Activated CD4-positive, alpha-beta memory T cell treated with anti-CD3 and anti-CD28 coated beads, Interleukin-2, amount 10 ng/mL, durations not matched to agents 7 days and 5 days (primary cell): Measurements from ENCODE around the gene CSF2RB. TPM values are rescaled to one million over a fixed set of nuclear protein-coding genes. Genes with fewer than 3 reads are reported as not detected.
"Not testable (repeated sequence)": the region's sequence is repeated elsewhere in the genome, so short reads cannot be mapped to it uniquely, and the experiment has no call there.

Experiments used
- CTCF ChIA-PET: fragments of 350-600 bp; sonication (Branson Sonifier 250); formaldehyde crosslinking; loops from one replicate; lab custom pipeline; 2021; ENCODE audit warnings: antibody characterized with exemption, inconsistent platforms; lab: Charles Lee
- POLR2A ChIA-PET: fragments of 350-600 bp; sonication (Branson Sonifier 250); formaldehyde crosslinking; loops from one replicate; lab custom pipeline; 2021; ENCODE audit warnings: antibody characterized with exemption; lab: Charles Lee
- DNase-seq: peaks from one replicate; pipeline ENCODE4 v3.0.0-alpha.2; 2020
- H3K27ac Mint-ChIP-seq: one replicate; pipeline ENCODE4 v1.8.0; 2021; ENCODE audit warnings: mild to moderate bottlenecking, mixed read lengths
- H3K27me3 Mint-ChIP-seq: one replicate; pipeline ENCODE4 v1.8.0; 2021; ENCODE audit warnings: mixed read lengths
- H3K36me3 Mint-ChIP-seq: one replicate; pipeline ENCODE4 v1.8.0; 2021; ENCODE audit warnings: low read depth, mixed read lengths
- H3K4me1 Mint-ChIP-seq: one replicate; pipeline ENCODE4 v1.8.0; 2021; ENCODE audit warnings: mixed read lengths
- H3K4me3 Mint-ChIP-seq: one replicate; pipeline ENCODE4 v1.8.0; 2021; ENCODE audit warnings: mild to moderate bottlenecking, mixed read lengths
- H3K9me3 Mint-ChIP-seq: one replicate; pipeline ENCODE4 v1.8.0; 2021; ENCODE audit warnings: mixed read lengths
- total RNA-seq, 2 experiments: library from RNA; stranded (reverse); gene quantifications; one replicate each; pipeline ENCODE4 v1.2.3, GENCODE V29; 2021

The CSF2RB gene
- total RNA-seq, 2 experiments from 2014 or later, result 2.3 to 3.0 TPM

GRCh38 chr22:36988075-36988832, 74.8 kb downstream of the CSF2RB start:
- Mint-ChIP-seq H3K4me1 (no peaks in the 10 kb centered on the region), H3K36me3 (peaks cover 11% of the 10 kb centered on the region), H3K9me3 (peaks cover 21% of the 10 kb centered on the region), H3K27ac (no peak overlapping the region), H3K27me3 (peaks cover 36% of the 10 kb centered on the region), H3K4me3 (no peak overlapping the region)
- ChIA-PET POLR2A (no interaction called here), CTCF (interaction anchor here (0.5 to 0.9 kb wide), 3 partner anchors 10 to 178 kb away, joined by 4 read pairs; no protein-coding TSS in a partner anchor)
- DNase-seq, result no peak

GRCh38 chr22:36989012-36989411, 75.6 kb downstream of the CSF2RB start:
- Mint-ChIP-seq H3K9me3 (peaks cover 21% of the 10 kb centered on the region), H3K36me3 (peaks cover 11% of the 10 kb centered on the region), H3K27me3 (peaks cover 36% of the 10 kb centered on the region)
- DNase-seq, H3K4me1 Mint-ChIP-seq, H3K27ac Mint-ChIP-seq, H3K4me3 Mint-ChIP-seq, POLR2A ChIA-PET: not testable (repeated sequence)
- CTCF ChIA-PET, result interaction anchor here (0.5 to 0.7 kb wide), 3 partner anchors 9 to 233 kb away, joined by 3 to 4 read pairs (median 3); no protein-coding TSS in a partner anchor

Other genes starting within 250 kb of the CSF2RB start
- gene CACNG2, start 209.9 kb upstream of the CSF2RB start, total RNA-seq, result not detected
- 10 to 100 TPM; 28.3 to 29.5 TPM for gene IFT27, start 137.5 kb upstream of the CSF2RB start, total RNA-seq
- gene PVALB, start 96.6 kb upstream of the CSF2RB start, total RNA-seq, result not detected
- gene NCF4, start 52.6 kb upstream of the CSF2RB start, total RNA-seq, result 10 to 100 TPM; 59.9 to 60.1 TPM
- 1 to 10 TPM; 7.2 to 8.3 TPM for gene TST, start 105.8 kb downstream of the CSF2RB start, total RNA-seq
- 10 to 100 TPM; 29.6 to 32.7 TPM for gene MPST, start 106.1 kb downstream of the CSF2RB start, total RNA-seq
- gene KCTD17, start 138.1 kb downstream of the CSF2RB start, total RNA-seq, result 10 to 100 TPM; 34.5 to 36.3 TPM
- 10 to 100 TPM; 14.0 to 14.7 TPM for gene TMPRSS6, start 196.1 kb downstream of the CSF2RB start, total RNA-seq
- 100 to 1,000 TPM; 320 to 323 TPM for gene IL2RB, start 236.3 kb downstream of the CSF2RB start, total RNA-seq